SK-N-SH (cell line): ENCODE results near the gene FAM107B.

Source experiments
- EP300 ChIP-seq, 2 experiments: IDR thresholded peaks; 2 replicates each; pipeline versions ENCODE4 v1.4.0 to v1.6.1; 2012; ENCODE audit warnings: borderline replicate concordance in 1 of 2, low read depth in 1 of 2, low read length in 1 of 2
- EZH2phosphoT487 ChIP-seq: fragments of 200-600 bp; sonication (generic); IDR thresholded peaks from 2 replicates; pipeline ENCODE4 v1.6.1; 2017; ENCODE audit warnings: low read depth, mixed run types, mild to moderate bottlenecking, antibody characterized with exemption, moderate library complexity, borderline replicate concordance
- GABPA ChIP-seq: IDR thresholded peaks from 2 replicates; pipeline ENCODE4 v1.4.0; 2012; ENCODE audit warnings: low read depth, mild to moderate bottlenecking
- JUND ChIP-seq: IDR thresholded peaks from 2 replicates; pipeline ENCODE4 v1.4.0; 2012
- POLR2AphosphoS5 ChIP-seq: IDR thresholded peaks from 2 replicates; pipeline ENCODE4 v1.6.1; 2012; ENCODE audit warnings: low read depth, low read length
- RXRA ChIP-seq: IDR thresholded peaks from 2 replicates; pipeline ENCODE4 v1.4.0; 2012; ENCODE audit warnings: low read depth, mild to moderate bottlenecking, borderline replicate concordance
- TAF1 ChIP-seq: IDR thresholded peaks from 2 replicates; pipeline ENCODE4 v1.6.1; 2012; ENCODE audit warnings: low read depth, mild to moderate bottlenecking, low read length, moderate library complexity, borderline replicate concordance
- TEAD4 ChIP-seq: IDR thresholded peaks from 2 replicates; pipeline ENCODE4 v1.4.0; 2012; ENCODE audit warnings: mild to moderate bottlenecking, borderline replicate concordance; ENCODE audit not compliant: insufficient read depth
- TF ChIP-seq, protein P1 (sequence below): fragments of 200-600 bp; sonication (generic); IDR thresholded peaks from 2 replicates; pipeline ENCODE4 v1.6.1; 2017; ENCODE audit warnings: antibody characterized with exemption, mild to moderate bottlenecking, moderate library complexity
- TF ChIP-seq, protein P2 (sequence below): IDR thresholded peaks from 2 replicates; pipeline ENCODE4 v1.4.0; 2012; ENCODE audit warnings: low read depth, borderline replicate concordance
- TF ChIP-seq, protein P3 (sequence below): fragments of 150-350 bp; IDR thresholded peaks from 2 replicates; pipeline ENCODE4 v1.6.1; 2017; ENCODE audit warnings: antibody characterized with exemption, low read length, low read depth, borderline replicate concordance
- TF ChIP-seq, protein P4 (sequence below): IDR thresholded peaks from 2 replicates; pipeline ENCODE4 v1.4.0; 2012; ENCODE audit warnings: low read depth, borderline replicate concordance

DNA sequence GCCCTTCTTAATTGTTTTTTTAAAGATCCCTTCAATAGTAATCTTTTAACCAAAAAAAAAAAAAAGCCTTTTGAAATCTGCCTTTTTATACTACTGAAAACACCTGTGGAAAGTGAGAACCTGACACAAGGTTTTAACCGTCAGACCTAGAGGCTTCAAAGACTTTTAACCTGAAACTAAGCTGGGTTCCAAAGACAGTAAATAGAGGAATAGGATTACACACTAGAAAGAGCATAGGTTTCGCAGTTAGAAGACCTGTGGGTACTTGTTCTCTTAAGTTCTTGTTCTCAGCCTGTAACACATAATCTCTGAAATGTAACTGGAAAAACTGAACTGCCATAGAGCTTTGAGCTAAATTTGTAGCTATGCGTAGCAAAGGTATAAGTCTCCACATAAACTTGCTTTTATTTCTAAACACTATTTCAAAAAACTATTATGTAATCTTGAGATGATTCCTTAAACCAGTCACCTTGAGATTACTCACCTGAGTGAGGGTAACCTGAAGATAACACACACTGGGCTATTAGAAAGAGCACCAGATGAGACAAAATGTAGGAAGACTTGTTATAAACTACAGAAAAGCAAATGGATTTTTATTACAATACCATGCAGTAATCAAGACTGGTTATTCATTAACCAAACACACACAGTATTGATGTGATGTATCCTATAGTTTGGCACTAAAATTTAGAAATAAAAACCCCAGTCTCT lies 247.4 kb downstream of the FAM107B start:
- TF ChIP-seq GABPA (no peak), EP300 (IDR thresholded peaks at IDR 0.05; ENCODE audit: borderline replicate concordance in 1 of 2, low read depth in 1 of 2, low read length in 1 of 2) (no peak), JUND (no peak), TAF1 (no peak), EZH2phosphoT487 (no peak), POLR2AphosphoS5 (no peak), RXRA (no peak), TEAD4 (no peak)
- TF ChIP-seq, protein P1, sequence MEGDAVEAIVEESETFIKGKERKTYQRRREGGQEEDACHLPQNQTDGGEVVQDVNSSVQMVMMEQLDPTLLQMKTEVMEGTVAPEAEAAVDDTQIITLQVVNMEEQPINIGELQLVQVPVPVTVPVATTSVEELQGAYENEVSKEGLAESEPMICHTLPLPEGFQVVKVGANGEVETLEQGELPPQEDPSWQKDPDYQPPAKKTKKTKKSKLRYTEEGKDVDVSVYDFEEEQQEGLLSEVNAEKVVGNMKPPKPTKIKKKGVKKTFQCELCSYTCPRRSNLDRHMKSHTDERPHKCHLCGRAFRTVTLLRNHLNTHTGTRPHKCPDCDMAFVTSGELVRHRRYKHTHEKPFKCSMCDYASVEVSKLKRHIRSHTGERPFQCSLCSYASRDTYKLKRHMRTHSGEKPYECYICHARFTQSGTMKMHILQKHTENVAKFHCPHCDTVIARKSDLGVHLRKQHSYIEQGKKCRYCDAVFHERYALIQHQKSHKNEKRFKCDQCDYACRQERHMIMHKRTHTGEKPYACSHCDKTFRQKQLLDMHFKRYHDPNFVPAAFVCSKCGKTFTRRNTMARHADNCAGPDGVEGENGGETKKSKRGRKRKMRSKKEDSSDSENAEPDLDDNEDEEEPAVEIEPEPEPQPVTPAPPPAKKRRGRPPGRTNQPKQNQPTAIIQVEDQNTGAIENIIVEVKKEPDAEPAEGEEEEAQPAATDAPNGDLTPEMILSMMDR, result no peak
- TF ChIP-seq, protein P2, sequence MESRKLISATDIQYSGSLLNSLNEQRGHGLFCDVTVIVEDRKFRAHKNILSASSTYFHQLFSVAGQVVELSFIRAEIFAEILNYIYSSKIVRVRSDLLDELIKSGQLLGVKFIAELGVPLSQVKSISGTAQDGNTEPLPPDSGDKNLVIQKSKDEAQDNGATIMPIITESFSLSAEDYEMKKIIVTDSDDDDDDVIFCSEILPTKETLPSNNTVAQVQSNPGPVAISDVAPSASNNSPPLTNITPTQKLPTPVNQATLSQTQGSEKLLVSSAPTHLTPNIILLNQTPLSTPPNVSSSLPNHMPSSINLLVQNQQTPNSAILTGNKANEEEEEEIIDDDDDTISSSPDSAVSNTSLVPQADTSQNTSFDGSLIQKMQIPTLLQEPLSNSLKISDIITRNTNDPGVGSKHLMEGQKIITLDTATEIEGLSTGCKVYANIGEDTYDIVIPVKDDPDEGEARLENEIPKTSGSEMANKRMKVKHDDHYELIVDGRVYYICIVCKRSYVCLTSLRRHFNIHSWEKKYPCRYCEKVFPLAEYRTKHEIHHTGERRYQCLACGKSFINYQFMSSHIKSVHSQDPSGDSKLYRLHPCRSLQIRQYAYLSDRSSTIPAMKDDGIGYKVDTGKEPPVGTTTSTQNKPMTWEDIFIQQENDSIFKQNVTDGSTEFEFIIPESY, result no peak
- TF ChIP-seq, protein P3, sequence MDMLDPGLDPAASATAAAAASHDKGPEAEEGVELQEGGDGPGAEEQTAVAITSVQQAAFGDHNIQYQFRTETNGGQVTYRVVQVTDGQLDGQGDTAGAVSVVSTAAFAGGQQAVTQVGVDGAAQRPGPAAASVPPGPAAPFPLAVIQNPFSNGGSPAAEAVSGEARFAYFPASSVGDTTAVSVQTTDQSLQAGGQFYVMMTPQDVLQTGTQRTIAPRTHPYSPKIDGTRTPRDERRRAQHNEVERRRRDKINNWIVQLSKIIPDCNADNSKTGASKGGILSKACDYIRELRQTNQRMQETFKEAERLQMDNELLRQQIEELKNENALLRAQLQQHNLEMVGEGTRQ, result no peak
- TF ChIP-seq, protein P4, sequence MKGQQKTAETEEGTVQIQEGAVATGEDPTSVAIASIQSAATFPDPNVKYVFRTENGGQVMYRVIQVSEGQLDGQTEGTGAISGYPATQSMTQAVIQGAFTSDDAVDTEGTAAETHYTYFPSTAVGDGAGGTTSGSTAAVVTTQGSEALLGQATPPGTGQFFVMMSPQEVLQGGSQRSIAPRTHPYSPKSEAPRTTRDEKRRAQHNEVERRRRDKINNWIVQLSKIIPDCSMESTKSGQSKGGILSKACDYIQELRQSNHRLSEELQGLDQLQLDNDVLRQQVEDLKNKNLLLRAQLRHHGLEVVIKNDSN, result no peak
